GM19025 (cell line): ENCODE results near the gene OTUD7B.
"Not testable (repeated sequence)": the region's sequence is repeated elsewhere in the genome, so short reads cannot be mapped to it uniquely, and the experiment has no call there.

ENCODE experiments used
- ATAC-seq: cut with Tn5 transposase; IDR thresholded peaks from one replicate; pipeline ENCODE4 v1.9.1; 2021; ENCODE audit warnings: mild to moderate bottlenecking, low read depth, moderate library complexity; ENCODE audit not compliant: unreplicated experiment

Gene OTUD7B

GRCh38 chr1:149962039-149962647, 48.4 kb downstream of the OTUD7B start:
- no peak for ATAC-seq

GRCh38 chr1:149957548-149957947, 53.0 kb downstream of the OTUD7B start:
- not testable (repeated sequence) for ATAC-seq

GRCh38 chr1:149949911-149950310, 60.6 kb downstream of the OTUD7B start:
- ATAC-seq, result no peak

- no peak for ATAC-seq
Observed at GRCh38 chr1:149945206-149945605, 65.3 kb downstream of the OTUD7B start.

- no peak for ATAC-seq
Observed at GRCh38 chr1:149942885-149943284, 67.6 kb downstream of the OTUD7B start.

GRCh38 chr1:149942207-149942606, 68.3 kb downstream of the OTUD7B start:
- ATAC-seq, result no peak

GRCh38 chr1:149940427-149940826, 70.1 kb downstream of the OTUD7B start:
- ATAC-seq, result no peak

GRCh38 chr1:149938668-149939003, 71.9 kb downstream of the OTUD7B start:
- not testable (repeated sequence) for ATAC-seq

GRCh38 chr1:149937759-149938158, 72.8 kb downstream of the OTUD7B start:
- ATAC-seq, result no peak

GRCh38 chr1:149936992-149937705, 73.4 kb downstream of the OTUD7B start:
- no peak for ATAC-seq

- ATAC-seq, result no peak
Observed at GRCh38 chr1:149936170-149936991, 74.1 kb downstream of the OTUD7B start, which contains the start of gene MTMR11. Gene MTMR11 (minus strand): TSS chr1:149936879. CDS start chr1:149936647, 232 bp downstream.

- ATAC-seq, result no peak
Observed at GRCh38 chr1:149934356-149934755, 76.2 kb downstream of the OTUD7B start.

GRCh38 chr1:149933208-149933607, 77.3 kb downstream of the OTUD7B start:
- no peak for ATAC-seq

GRCh38 chr1:149932474-149932873, 78.1 kb downstream of the OTUD7B start:
- no peak for ATAC-seq

GRCh38 chr1:149931212-149931790, 79.2 kb downstream of the OTUD7B start:
- no peak for ATAC-seq

GRCh38 chr1:149929856-149930255, 80.7 kb downstream of the OTUD7B start:
- ATAC-seq, result no peak

GRCh38 chr1:149928401-149928724, 82.2 kb downstream of the OTUD7B start:
- no peak for ATAC-seq

GRCh38 chr1:149927563-149928400, 82.7 kb downstream of the OTUD7B start, which contains the start of gene SF3B4:
Gene SF3B4 (minus strand): TSS chr1:149927803. CDS start chr1:149927759, 44 bp downstream.
- peak; percentile 88 for ATAC-seq

- no peak for ATAC-seq
Observed at GRCh38 chr1:149927056-149927562, 83.4 kb downstream of the OTUD7B start.

- ATAC-seq, result no peak
Observed at GRCh38 chr1:149926296-149926695, 84.2 kb downstream of the OTUD7B start.
